Measurements from ENCODE around the gene TXNDC9. TPM values are rescaled to one million over a fixed set of nuclear protein-coding genes. Genes with fewer than 3 reads are reported as not detected.

The TXNDC9 gene
- 10 to 100 TPM; 28.8 to 29.5 TPM for total RNA-seq

GRCh38 chr2:99335911-99336803 is at the start of gene TXNDC9:
Gene TXNDC9 (minus strand): TSS chr2:99336333. CDS start chr2:99333210, 3,123 bp downstream.

GRCh38 chr2:99337113-99338028 is 1.2 kb upstream of the TXNDC9 start, which contains the start of gene EIF5B:
Gene EIF5B (plus strand): TSS chr2:99337389. CDS start chr2:99337555, 166 bp downstream.

GRCh38 chr2:99301097-99301496 is 35.0 kb downstream of the TXNDC9 start, which contains the start of gene LYG1:
Gene LYG1 (minus strand): TSS chr2:99301197. CDS start chr2:99295670, 5,527 bp downstream.

Other genes starting within 250 kb of the TXNDC9 start
- gene C2orf15, start 194.6 kb downstream of the TXNDC9 start, total RNA-seq = 1 to 10 TPM in 1 of 2 experiments, under 1 TPM in 1; 0.79 to 1.6 TPM
- 1 to 10 TPM; 7.4 to 9.2 TPM for gene TSGA10, start 181.4 kb downstream of the TXNDC9 start, total RNA-seq
- 1 to 10 TPM; 8.9 to 9.4 TPM for gene LIPT1, start 181.4 kb downstream of the TXNDC9 start, total RNA-seq
- gene MITD1, start 155.3 kb downstream of the TXNDC9 start, total RNA-seq = 10 to 100 TPM; 58.5 to 61.5 TPM
- 10 to 100 TPM; 22.9 to 25.5 TPM for gene MRPL30, start 155.1 kb downstream of the TXNDC9 start, total RNA-seq
- gene LYG2, start 80.7 kb downstream of the TXNDC9 start, total RNA-seq = not detected
- 1 to 10 TPM; 1.2 TPM for gene LYG1, start 35.1 kb downstream of the TXNDC9 start, total RNA-seq
- gene EIF5B, start 1.1 kb upstream of the TXNDC9 start, total RNA-seq = 10 to 100 TPM; 35.6 to 35.9 TPM
- 10 to 100 TPM; 31.4 to 34.2 TPM for gene REV1, start 153.7 kb upstream of the TXNDC9 start, total RNA-seq